ENCODE results near the gene IGFBP5. TPM values are rescaled to one million over a fixed set of nuclear protein-coding genes. Genes with fewer than 3 reads are reported as not detected.

Gene IGFBP5
- total RNA-seq, 1 experiment from 2014 or later: 3.9 TPM

- Histone ChIP-seq H3K9ac (ENCODE audit: low read length) (no peak overlapping the region), H3K27ac (ENCODE audit: low read depth, low read length) (no peak overlapping the region), H2AFZ (ENCODE audit: low read depth, low read length, poor library complexity, severe bottlenecking) (no peak overlapping the region), H3K9me3 (ENCODE audit: control insufficient read depth in 1 of 2, insufficient read depth in 1 of 2, low read depth in 1 of 2, low read length in 2 of 2) (no peaks in the 10 kb centered on the region), H3K9me2 (ENCODE audit: insufficient read depth) (no peaks in the 10 kb centered on the region), H3K27me3 (ENCODE audit: insufficient read depth, low read length) (no peaks in the 10 kb centered on the region), H4K20me1 (ENCODE audit: insufficient read depth) (no peaks in the 10 kb centered on the region), H3K4me1 (ENCODE audit: control insufficient read depth in 1 of 2, insufficient read depth in 2 of 2, low read length in 2 of 2) (peaks cover 10 to 21% of the 10 kb centered on the region in 2 experiments), H3K36me3 (ENCODE audit: control insufficient read depth in 1 of 2, insufficient read depth in 2 of 2, low read length in 2 of 2) (no peaks in the 10 kb centered on the region), H3K79me2 (ENCODE audit: insufficient read depth, low read length) (no peaks in the 10 kb centered on the region), H3K4me3 (replicated peaks in 1 of 2; ENCODE audit: low read depth in 1 of 2, low read length in 2 of 2) (no peak overlapping the region), H3K4me2 (ENCODE audit: low read length) (no peak overlapping the region)
- CTCF ChIA-PET: interaction anchor here (3.7 kb wide), 1 partner anchor 825 kb away, joined by 27 read pairs; no protein-coding TSS in a partner anchor
- POLR2A ChIA-PET: no interaction called here
- RAD21 ChIA-PET (ENCODE audit: low non-redundant PET in 1 of 2, low total read pairs in 2 of 2, uncharacterized antibody in 2 of 2, unreplicated experiment in 2 of 2): no interaction called here
- DNase-seq (ENCODE audit: low read depth, low spot score): no peak
- TF ChIP-seq, protein P1, sequence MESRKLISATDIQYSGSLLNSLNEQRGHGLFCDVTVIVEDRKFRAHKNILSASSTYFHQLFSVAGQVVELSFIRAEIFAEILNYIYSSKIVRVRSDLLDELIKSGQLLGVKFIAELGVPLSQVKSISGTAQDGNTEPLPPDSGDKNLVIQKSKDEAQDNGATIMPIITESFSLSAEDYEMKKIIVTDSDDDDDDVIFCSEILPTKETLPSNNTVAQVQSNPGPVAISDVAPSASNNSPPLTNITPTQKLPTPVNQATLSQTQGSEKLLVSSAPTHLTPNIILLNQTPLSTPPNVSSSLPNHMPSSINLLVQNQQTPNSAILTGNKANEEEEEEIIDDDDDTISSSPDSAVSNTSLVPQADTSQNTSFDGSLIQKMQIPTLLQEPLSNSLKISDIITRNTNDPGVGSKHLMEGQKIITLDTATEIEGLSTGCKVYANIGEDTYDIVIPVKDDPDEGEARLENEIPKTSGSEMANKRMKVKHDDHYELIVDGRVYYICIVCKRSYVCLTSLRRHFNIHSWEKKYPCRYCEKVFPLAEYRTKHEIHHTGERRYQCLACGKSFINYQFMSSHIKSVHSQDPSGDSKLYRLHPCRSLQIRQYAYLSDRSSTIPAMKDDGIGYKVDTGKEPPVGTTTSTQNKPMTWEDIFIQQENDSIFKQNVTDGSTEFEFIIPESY (IDR thresholded peaks at IDR 0.05; ENCODE audit: extremely low read depth, insufficient replicate concordance, low read length): no peak
- no peak for TF ChIP-seq CEBPB (IDR thresholded peaks at IDR 0.05; ENCODE audit: low read depth)
- TF ChIP-seq POLR2AphosphoS5 (IDR thresholded peaks at IDR 0.05; ENCODE audit: low read depth, low read length): no peak
- no peak for TF ChIP-seq EZH2phosphoT487 (IDR thresholded peaks at IDR 0.05; ENCODE audit: borderline replicate concordance)
- TF ChIP-seq JUND (IDR thresholded peaks at IDR 0.05): no peak
- TF ChIP-seq EGR1 (IDR thresholded peaks at IDR 0.05; ENCODE audit: low read depth): no peak
- no peak for TF ChIP-seq SIN3A (IDR thresholded peaks at IDR 0.05; ENCODE audit: low read depth)
- TF ChIP-seq ELF1 (IDR thresholded peaks at IDR 0.05; ENCODE audit: borderline replicate concordance, low read depth): no peak
- no peak for TF ChIP-seq ZNF274 (IDR thresholded peaks at IDR 0.05; ENCODE audit: low read depth, low read length)
- TF ChIP-seq, protein P2, sequence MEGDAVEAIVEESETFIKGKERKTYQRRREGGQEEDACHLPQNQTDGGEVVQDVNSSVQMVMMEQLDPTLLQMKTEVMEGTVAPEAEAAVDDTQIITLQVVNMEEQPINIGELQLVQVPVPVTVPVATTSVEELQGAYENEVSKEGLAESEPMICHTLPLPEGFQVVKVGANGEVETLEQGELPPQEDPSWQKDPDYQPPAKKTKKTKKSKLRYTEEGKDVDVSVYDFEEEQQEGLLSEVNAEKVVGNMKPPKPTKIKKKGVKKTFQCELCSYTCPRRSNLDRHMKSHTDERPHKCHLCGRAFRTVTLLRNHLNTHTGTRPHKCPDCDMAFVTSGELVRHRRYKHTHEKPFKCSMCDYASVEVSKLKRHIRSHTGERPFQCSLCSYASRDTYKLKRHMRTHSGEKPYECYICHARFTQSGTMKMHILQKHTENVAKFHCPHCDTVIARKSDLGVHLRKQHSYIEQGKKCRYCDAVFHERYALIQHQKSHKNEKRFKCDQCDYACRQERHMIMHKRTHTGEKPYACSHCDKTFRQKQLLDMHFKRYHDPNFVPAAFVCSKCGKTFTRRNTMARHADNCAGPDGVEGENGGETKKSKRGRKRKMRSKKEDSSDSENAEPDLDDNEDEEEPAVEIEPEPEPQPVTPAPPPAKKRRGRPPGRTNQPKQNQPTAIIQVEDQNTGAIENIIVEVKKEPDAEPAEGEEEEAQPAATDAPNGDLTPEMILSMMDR (IDR thresholded peaks at IDR 0.05 in 2 of 3, conservative IDR thresholded peaks at IDR 0.05 in 1 of 3; ENCODE audit: borderline replicate concordance in 1 of 3, insufficient read depth in 1 of 3, low read depth in 2 of 3, low read length in 2 of 3): no peak
- no peak for TF ChIP-seq MAX (IDR thresholded peaks at IDR 0.05)
- TF ChIP-seq RAD21 (IDR thresholded peaks at IDR 0.05; ENCODE audit: low read depth): no peak
- no peak for TF ChIP-seq YY1 (IDR thresholded peaks at IDR 0.05; ENCODE audit: extremely low read depth, insufficient replicate concordance, low read depth, low read length)
- TF ChIP-seq CBX3 (IDR thresholded peaks at IDR 0.05; ENCODE audit: low read depth): no peak
- TF ChIP-seq ZFX (IDR thresholded peaks at IDR 0.05): no peak
- no peak for TF ChIP-seq SP1 (IDR thresholded peaks at IDR 0.05; ENCODE audit: low read depth)
- TF ChIP-seq, protein P3, sequence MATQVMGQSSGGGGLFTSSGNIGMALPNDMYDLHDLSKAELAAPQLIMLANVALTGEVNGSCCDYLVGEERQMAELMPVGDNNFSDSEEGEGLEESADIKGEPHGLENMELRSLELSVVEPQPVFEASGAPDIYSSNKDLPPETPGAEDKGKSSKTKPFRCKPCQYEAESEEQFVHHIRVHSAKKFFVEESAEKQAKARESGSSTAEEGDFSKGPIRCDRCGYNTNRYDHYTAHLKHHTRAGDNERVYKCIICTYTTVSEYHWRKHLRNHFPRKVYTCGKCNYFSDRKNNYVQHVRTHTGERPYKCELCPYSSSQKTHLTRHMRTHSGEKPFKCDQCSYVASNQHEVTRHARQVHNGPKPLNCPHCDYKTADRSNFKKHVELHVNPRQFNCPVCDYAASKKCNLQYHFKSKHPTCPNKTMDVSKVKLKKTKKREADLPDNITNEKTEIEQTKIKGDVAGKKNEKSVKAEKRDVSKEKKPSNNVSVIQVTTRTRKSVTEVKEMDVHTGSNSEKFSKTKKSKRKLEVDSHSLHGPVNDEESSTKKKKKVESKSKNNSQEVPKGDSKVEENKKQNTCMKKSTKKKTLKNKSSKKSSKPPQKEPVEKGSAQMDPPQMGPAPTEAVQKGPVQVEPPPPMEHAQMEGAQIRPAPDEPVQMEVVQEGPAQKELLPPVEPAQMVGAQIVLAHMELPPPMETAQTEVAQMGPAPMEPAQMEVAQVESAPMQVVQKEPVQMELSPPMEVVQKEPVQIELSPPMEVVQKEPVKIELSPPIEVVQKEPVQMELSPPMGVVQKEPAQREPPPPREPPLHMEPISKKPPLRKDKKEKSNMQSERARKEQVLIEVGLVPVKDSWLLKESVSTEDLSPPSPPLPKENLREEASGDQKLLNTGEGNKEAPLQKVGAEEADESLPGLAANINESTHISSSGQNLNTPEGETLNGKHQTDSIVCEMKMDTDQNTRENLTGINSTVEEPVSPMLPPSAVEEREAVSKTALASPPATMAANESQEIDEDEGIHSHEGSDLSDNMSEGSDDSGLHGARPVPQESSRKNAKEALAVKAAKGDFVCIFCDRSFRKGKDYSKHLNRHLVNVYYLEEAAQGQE (IDR thresholded peaks at IDR 0.05; ENCODE audit: low read depth): no peak
- ATAC-seq: no peak
- intact Hi-C loops (cut with micrococcal nuclease): loop anchor here (10.0 kb wide), 1 partner anchor 271 kb away; the partner anchor contains the start of gene SMARCAL1
- BruUV-seq (replicated peaks): no TSS peak
Measured at GRCh38 chr2:216685327-216685875, 9.9 kb downstream of the IGFBP5 start.
